OCI-LY7 (cell line): ENCODE measurements around the gene RPS17.

Experiments
- CTCF ChIP-seq: fragments of 200-600 bp; sonication (generic); conservative IDR thresholded peaks from 2 replicates; pipeline ENCODE4 v1.5.1; 2014; ENCODE audit warnings: mild to moderate bottlenecking, antibody characterized with exemption, low read length, moderate library complexity, mixed read lengths
- EZH2phosphoT487 ChIP-seq: fragments of 200-600 bp; sonication (generic); IDR thresholded peaks from 2 replicates; pipeline ENCODE4 v1.6.1; 2018; ENCODE audit warnings: low read depth, borderline replicate concordance, mild to moderate bottlenecking, mixed run types, antibody characterized with exemption, low read length, moderate library complexity, mixed read lengths

GRCh38 chr15:82530606-82531379 lies 9.5 kb downstream of the RPS17 start:
- peak; percentile 92 for TF ChIP-seq CTCF
- TF ChIP-seq EZH2phosphoT487 = no peak
